ENCODE data around the gene SIGLEC1.
A peak's percentile ranks its signal among the peaks of the same experiment; 100 is the strongest.

SIGLEC1 gene

DNA sequence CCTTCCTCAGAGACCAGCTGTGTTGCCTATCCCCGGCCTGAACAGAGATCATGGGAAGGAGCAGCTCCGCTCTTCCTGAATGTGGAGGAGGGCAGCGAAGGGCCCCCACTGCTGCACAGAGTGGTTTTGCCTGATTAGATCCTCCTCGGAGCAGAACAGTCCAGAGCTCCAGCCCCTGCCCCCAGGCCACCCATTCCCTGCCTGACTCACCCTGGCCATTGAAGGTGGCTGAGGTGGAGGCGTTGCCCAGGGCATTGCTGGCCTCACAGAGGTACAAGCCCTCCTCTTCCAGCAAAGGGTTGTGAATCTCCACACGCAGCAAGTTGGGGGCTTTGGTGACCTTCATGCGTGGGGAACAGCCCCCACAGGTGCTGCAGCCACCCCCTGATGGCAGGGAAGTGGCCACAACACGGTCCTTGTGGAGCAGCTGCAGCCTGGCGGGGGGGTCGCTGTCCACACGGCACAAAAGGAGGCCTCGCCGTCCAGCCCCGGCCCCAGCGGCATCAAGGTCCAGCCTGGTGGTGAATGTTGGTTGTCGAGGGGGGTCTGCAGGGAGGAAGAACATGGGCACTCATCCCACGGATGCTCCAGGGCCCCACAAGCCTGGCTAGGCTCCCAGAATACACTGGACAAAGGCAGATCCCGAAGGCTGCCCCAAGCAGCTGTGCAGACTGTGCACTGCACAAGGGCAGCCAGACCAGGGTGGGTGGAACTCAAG is 14.7 kb downstream of the SIGLEC1 start:
- no peak for DNase-seq

DNA sequence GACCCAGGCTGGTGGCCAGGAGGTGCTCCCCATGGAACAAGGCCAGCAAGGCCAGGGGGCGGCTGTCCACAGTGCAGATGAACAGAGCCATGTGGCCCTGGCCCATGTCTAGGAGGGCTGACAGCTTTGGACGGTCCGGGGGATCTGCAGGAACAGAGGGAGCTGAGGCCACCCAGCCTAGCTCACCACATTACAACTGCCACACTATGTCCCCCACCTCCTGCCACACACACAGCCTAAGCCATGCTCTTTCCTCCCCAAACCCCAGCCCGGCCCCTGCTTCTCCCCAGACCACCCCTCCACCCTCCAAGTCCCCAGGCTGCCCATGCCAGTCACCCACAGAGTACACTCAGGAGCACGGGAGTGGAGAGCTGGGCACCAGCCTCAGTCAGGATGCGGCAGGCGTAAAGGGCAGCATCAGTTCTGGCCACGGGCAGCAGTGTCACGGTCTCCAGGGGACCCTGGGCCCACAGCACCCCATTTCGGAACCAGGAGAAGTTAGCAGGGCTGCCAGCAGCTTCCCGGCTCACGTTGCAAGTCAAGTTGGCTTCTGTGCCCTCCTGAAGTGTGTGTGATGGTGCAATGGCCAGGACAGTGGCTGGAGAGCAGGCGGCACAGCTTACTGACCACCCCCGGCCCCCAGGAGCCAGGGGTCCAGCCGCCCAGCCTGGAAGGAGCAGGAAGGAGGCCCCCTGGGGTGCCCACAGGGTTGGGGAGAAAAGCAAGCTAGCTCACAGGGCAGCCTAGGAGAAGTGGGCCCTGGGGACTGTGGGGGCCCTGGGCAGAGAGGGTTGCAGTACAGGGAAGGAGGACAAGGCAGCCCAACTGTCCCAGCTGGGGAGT is 15.4 kb downstream of the SIGLEC1 start:
- DNase-seq, result no peak

DNA sequence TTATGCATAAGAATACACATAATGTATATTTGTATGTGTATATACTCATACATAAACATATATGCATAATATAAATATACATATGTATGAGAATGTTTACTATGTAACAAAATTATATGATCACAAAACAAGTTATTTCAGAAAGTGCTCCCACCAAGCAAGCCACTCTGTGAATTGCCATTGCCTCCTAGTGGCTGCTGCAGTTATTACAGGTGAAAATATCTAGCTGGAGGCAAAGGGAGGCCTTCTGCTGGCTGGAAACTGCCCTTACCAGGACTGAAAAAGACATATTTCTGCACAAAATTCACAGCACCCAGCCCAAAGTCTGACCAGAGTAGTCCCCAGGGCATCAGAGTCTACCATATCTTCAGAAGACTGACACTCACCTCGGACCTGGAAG is 16.2 kb downstream of the SIGLEC1 start:
- DNase-seq, result no peak

DNA sequence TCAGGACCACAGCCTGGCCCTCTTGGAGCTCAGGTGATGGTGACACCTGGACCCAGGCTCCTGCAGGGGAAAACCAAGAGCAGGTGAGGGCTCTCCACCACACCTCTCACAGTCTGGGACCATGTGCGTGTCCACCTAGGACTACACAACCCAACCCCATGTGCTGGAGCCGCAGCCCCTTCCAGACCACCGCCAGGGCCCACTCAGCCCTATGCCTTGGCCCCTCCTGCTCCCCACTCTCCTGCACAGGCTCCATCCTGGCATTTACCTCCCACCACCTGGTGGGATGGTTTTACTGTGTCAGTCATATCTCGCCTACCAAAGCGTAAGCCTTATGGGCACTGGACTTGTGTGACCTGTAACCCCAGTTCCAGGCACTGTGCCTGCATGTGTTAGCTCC is 17.5 kb downstream of the SIGLEC1 start:
- DNase-seq, result no peak

DNA sequence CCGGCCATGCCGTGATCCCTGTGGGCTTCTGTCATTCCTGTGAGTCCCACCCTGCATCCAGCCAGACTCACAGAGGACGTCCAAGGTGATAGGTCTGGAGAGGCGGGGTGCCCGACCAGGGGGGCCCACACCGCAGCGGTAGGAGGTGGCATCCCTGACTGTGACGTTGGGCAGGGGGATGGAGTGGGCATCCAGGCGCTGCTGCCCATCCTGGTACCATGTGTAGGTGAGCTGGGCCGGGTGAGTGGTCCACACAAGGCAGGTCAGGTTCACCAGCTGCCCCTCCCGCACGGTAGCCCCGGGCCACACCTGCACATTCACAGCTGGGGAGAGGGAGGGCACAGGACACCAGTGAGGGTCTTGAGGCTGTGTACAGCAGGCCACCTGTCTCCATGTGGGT is 19.0 kb downstream of the SIGLEC1 start:
- DNase-seq, result no peak

DNA sequence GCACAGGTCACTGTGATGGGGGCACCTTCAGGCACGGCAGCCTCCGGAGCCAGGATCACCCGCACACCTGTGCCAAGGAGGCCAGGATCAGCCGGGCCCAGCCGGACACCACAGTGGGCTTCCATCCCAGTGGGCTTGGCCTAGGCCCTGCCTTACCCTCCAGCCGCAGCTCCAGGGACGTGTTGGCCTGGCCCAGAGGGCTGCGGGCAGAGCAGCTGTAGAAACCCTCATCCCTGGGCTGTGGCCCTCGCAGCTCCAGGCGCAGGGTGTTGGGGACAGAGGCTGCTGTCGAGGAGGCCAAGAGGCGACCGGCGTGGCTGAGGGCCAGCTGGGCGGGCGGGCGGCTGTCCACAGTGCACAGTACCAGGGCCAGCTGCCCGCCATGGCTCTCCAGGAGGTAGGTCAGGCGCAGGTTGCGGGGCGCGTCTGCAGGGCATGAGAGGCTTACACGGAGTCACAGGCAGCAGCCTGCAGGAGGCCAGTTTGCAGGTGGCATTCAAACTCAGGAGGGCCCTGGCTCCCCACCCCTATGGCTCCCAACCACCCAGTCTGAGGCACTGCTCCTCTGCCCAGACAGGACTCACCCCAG is 19.6 kb downstream of the SIGLEC1 start:
- DNase-seq, result no peak

DNA sequence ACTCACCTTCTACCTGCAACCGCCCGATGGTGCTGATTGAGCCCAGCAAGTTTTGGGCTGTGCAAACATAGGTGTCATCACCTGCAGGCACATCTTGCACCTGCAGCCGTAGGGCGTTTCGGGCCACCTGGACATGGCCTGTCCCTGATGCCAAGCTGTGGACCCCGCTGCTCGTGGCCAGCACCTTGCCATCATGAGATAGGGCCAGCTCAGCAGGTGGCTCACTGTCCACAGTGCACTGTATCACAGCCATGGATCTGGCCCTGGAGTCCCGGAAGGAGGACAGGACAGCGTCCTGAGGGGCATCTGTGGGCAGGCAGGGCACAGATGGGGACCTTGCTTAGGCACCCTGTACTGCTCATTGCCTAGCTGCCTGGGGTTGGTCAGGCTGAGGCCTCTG is 20.5 kb downstream of the SIGLEC1 start:
- no peak for DNase-seq

DNA sequence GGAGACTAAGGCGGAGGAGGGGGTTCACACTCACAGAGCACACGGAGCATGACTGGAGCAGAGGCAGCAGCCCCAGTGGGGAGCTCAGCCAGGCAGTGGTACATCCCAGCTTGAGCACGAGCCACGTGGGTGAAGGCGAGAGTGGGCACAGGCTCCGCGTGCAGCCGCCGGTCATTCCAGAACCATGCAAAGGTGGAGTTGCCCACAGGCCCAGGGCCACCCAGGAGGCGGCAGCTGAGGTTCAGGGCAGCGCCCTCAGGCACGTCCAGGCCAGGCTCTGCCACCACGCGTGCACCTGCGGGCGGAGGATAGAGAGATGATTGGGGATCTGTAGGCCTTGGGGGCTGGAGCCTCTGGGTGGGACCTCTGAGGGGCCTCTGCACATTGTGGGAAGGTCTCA is 21.1 kb downstream of the SIGLEC1 start:
- DNase-seq, result no peak

DNA sequence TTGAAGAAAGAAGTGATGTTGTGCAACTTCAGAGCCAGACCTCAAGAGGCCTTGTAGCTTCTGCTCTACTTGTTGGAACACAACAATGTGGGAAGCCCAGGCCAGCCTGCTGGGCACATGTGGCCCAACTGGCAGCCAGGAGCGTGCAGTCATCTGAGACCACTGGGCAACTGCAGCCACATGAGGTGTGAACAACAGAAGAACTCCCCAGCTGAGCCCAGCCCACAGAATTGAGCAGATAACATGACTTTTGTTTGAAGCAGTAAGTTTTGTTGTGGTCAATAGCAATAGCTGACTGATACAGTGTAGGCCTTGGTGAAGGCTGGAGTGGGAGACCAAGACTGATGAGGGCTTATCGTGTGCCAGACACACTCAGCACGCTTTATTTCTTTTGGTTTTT is 22.0 kb downstream of the SIGLEC1 start:
- no peak for DNase-seq

DNA sequence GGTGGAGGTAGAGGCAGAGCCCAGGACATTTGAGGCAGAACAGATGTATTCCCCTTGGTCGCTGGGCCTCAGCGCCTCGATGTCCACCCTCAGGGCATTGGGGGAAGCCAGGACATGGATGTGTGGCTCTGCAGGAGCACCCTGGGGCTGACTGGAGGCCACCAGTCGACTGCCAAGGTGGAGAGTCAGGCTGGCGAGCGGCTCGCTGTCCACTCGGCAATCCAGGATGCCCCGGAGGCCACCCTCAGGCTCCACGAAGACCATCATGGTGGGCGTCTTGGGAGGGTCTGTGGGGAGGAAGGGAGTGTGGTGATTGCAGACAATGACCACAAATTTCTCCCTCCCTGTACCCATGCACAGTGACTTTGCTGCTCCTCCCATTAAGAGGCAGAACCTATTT is 22.4 kb downstream of the SIGLEC1 start:
- DNase-seq, result no peak

DNA sequence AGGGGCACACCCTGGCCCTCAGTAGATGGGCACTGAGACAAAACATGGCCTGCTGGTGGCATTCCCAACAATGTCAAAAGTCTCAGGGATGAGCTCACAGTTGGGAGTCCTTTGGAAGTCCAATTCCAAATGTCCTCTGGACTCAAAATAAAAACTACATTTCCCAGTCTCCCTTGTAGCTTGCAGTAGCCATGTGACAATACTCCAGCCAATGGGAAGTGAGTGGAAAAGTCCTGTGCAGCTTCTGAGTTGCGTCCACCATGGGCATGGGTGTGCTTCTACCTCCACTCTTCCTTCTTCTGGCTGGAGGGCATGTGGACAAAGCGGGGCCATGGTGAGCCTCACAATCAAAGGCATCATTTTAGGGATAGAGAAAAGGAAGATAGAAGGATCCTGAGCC is 24.7 kb downstream of the SIGLEC1 start:
- DNase-seq, result peak; percentile 9

DNA sequence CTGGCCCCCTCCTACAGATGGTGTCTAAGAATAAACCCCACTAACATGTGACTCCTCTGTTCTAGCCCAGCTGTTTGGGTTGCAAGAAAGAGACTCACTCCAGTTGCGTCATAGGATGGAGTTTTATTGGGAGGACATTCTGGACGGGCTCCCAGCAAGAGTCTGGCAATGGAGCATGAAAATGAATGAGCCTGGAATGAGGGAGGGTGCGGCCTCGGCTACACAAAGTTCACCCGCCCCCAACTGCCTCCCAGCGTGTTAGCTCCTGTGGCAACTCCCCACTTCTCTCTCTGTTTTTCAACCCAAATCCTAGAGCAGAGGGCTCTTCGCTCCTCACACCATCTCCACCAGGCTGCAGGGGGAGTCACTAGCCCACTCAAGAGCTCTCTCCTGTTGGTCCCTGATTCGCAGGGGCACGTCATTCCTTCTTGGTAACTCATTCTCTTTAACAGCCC is 25.5 kb downstream of the SIGLEC1 start:
- peak; percentile 76 for DNase-seq

DNA sequence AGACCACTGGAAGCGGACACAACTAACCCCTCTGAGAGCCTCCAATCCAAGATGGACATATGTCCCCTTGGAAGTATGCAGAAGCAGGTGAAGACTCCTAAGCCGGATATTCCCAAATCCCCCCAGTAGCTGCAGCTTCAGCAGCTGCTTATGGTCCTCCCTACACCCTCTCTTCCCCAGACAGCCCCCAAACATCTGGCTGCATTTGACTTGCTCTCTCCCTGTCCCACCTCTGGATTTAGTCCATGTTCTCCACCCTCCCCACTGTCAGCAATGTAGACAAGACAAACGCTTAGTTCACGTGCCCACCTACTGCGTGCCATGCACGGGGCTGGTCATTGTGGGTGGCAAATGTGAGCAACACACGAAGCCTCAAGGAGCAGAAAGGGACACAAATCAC is 26.0 kb downstream of the SIGLEC1 start:
- no peak for DNase-seq

DNA sequence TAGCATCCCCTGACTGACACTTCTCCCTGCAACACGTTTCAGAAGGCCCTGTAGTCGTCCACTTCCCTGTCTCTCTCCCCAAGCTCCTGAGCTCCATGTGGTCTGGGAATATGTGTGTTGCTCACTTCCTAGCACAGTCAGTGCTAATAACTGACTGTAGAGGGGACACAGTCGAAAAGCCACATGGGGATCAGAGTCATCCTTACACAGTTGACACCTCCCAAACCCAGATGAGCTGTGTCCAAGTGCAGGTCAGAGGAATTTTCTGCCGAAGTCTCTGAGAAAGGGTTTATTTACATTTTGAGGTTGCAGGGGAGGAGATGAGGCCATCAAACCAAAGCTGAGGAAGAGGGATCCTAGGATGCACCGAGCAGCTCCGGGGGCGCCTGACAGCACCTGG is 27.1 kb downstream of the SIGLEC1 start:
- no peak for DNase-seq

DNA sequence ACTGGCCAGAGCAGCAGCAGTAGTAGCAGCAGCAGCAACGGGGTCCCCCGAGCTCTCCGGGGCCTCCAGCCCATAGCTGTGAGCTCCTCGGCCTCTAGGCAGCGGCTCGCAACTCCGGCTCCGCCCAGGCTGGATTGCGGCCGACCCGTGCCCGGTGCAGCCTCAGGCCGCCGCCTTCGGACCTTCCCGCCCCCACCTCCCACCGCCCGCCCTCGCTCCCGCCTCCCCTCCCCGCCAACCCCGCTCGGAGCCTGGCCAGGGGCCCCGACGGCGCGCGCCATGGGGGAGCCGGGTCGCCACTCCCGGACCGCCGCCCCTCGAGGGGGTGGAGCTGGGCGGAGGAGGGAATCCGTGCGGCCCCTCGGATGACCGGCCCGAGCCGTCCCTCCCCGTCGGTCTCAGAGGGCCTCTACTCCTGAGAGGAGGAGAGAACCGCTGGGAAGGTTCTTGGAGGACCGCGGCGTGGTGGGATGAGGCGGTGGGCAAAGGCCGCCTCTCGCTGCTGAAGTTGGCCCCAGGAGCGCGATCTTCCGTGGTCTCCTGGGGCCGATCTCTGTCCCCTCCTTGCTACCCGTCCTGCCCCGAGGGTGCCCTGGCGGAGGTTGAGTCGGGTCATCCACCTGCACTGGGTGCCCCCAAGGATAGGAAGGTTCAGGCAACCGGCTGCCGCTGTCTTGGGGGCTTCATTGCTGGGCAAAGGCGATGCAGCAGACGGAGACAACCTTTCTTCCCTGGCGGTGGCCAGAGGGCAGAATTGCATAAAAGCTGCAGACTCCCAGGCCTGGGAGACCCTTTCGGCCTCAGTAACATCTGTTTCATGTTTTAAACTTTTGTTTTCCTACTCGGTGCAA is 30.2 kb downstream of the SIGLEC1 start, which contains the start of gene ADAM33:
Gene ADAM33, minus strand, starts transcription at position 80 of the 851 bp plus-strand sequence. Its CDS starts 6 bp downstream, at position 74.
- DNase-seq, result no peak

DNA sequence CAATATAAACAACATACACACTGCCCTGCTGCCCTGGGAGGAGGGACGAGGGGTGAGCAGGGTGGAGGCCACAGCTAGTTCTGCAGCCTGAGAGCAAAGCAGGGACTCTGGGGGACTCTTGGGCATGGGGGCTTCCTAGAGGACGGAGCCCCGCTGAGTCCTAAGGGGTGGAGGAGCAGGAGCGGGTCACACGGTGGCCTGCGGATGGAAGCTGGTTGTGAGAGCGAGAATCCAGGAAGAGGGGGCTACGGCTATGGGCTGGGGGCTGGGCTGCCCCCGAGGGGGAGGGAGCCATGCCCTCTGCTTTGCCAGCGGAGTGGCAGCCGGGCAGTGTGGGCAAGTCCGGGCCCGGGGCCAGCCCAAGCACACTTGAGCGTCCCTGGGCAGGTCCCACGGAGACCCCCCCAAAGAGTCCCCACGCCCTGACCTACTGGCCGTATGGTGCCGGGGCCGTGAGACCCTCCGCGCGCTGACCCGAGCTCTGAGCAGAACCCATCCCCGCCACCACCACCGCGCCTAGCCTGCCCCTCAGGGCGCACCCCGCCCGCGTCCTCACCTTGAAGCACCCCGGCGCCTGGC is 31.0 kb downstream of the SIGLEC1 start:
- DNase-seq, result no peak

DNA sequence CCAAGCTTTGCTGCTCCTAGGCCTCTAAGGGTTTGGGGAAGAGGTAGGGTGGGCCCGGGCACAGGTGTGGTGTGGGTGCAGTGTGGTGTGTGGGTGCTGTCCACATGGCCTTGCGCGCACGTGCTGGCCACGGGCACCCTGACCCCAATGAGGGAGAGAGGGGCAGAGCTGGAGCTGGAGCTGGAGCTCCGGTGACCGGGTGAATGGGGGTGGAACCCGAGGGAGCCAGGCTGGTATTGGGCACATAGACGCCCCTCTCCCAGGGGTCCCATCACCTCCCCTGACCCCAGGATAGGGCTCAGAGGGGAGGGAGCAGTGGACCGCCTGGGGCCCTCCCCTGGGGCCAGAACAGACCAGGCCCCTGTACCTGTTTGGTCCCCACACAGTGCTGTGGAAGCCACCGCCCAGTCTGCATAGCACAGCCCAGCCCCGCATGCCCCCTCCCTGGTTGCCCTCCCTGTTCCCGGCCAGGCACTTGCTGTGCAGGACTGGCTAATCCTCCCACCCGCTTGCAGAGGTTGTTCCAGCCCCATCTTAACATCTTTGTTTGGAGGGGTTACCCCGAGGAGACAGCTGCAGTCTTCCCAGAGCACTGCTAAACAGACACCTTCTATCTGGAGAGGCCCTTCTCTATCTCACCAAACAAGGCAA is 31.6 kb downstream of the SIGLEC1 start:
- DNase-seq, result no peak

DNA sequence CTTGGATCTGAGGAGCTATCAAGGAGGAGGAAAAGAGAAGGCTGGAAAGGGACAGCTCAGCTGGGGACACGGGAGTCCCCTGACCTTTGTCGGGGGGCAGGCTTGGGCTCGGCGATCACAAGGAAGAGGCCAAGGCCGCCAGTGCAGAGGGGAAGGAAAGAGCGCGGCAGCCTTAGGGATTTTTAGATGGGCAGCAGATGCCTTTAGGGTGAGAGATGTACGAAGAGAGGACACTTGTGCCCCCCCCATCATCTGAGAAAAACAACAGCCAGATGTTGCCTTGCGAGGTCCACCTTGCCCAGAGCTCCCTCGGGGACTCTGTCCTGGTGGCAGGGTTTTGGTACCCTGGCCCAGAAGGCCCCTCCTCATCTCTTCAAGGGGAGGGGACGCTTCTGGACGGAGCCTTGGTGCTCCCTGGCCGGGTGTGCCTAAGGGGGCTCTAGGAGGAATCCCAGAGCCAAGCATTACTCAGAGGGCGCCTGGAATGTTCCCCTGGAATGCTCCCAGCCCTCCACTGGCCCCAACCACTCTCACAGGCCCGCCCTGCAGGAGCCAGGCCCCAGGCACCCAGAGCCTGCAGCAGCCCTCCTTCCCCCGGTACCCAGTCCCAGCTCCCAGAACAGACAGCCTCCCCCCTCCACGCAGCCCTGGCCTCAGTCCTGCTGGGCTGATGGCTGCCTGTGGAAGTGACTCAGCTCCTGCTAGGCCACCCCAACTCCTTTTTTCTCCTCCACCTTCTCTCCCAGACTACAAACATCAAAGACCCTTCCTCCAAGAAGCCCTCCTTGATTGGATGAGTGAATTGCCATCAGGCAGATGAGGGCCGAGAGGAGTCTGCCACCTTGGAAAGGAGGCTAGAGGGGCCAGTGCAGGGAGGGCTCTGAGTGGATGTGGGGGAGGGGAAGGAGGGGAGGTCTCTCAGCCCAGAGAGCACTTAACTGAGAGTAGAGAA is 32.4 kb downstream of the SIGLEC1 start:
- DNase-seq, result no peak

DNA sequence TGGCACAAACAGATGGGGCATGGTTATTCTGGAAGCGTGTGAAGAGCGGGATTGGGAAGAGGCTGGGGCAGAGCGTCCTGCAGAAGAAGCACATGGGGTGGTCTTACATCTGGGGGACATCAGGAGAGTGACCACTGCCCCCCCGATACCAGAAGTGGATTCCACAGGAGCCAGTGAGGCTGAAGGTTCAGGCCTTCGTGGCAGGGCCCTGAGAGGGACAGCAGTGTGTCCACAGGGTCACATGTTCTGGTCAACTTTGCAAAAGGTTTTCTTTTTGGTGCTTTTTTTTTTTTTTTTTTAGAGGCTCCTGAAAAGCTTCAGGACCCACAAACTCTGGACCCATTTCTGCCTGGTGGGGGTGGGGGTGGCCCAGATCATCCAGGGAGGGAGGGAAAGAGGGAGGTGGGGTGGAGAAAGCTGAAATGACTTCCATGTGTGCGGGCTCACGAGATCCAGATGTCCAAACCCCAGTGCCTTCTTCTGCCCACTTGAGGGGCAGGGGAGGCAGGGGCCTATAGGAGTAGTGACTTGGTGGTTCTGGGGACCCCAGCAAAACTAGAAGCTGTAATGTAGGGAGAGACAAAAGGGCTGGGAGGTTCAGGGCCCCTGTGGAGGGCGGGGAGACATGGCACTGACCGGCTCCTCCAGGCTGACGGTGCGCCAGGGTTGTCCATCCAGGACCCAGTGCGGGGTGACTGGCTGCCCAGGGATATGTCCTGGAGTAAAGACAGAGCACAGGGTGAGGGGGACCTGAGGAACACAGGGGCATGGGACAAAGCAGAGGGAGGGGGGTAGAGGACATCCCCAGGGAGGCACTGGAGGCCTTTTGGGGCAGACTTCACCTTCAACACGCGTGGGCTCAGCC is 33.3 kb downstream of the SIGLEC1 start:
- no peak for DNase-seq

DNA sequence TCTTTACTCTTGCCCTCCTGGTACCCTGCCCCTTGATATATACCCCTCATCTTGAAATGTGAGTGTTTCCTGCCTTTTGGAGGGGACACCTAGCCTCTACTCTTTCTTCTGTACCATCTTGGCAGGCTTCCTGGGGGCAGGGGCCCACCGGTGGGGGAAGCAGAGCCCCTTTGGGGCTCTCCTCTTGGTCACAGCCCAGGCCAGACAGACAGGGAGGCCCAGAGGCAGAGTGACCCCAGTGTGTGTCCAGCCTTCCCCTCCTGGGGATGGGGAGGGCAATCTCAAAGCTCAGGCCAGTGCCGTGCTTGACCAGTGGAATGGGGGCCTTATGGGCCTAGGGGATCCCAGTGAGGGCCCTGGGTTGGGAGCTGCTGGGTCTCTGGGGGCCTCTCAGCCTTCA is 34.2 kb downstream of the SIGLEC1 start:
- DNase-seq, result no peak
